GM12801 (cell line): ENCODE measurements around the gene RPL36.

Experiments used
- CTCF ChIP-seq: IDR thresholded peaks from one replicate; pipeline ENCODE4 v1.5.1; 2011; ENCODE audit warnings: control low read depth; ENCODE audit not compliant: insufficient read length; ENCODE audit errors: extremely low read depth

Gene RPL36

GRCh38 chr19:5686326-5686646, 3.8 kb upstream of the RPL36 start:
- TF ChIP-seq CTCF = no peak

GRCh38 chr19:5686647-5687359, 3.3 kb upstream of the RPL36 start:
- no peak for TF ChIP-seq CTCF

- no peak for TF ChIP-seq CTCF
Measured at GRCh38 chr19:5687360-5688198, 2.5 kb upstream of the RPL36 start.

- no peak for TF ChIP-seq CTCF
Measured at GRCh38 chr19:5690955-5691821, 1.1 kb downstream of the RPL36 start.

- TF ChIP-seq CTCF = no peak
Measured at GRCh38 chr19:5691822-5692722, 2.0 kb downstream of the RPL36 start.

- TF ChIP-seq CTCF = no peak
Measured at GRCh38 chr19:5692723-5693194, 2.7 kb downstream of the RPL36 start.
